H9 (cell line): ENCODE measurements around the gene GSKIP. TPM values are rescaled to one million over a fixed set of nuclear protein-coding genes. Genes with fewer than 3 reads are reported as not detected.

Experiments
- DNase-seq: peaks from one replicate; pipeline ENCODE4 v3.0.0-alpha.2; 2017
- H2AFZ ChIP-seq: one replicate; pipeline ENCODE4 v1.6.1; 2013; ENCODE audit warnings: mild to moderate bottlenecking, low read length, control low read depth, moderate library complexity
- H2AK5ac ChIP-seq: 2 replicates; pipeline ENCODE4 v1.6.1; 2013; ENCODE audit warnings: low read length, control low read depth, mixed read lengths; ENCODE audit not compliant: insufficient read length
- H2BK120ac ChIP-seq: one replicate; pipeline ENCODE4 v1.6.1; 2013; ENCODE audit warnings: low read depth, mild to moderate bottlenecking, low read length, control low read depth, inconsistent platforms; ENCODE audit not compliant: poor library complexity, severe bottlenecking
- H2BK12ac ChIP-seq: 2 replicates; pipeline ENCODE4 v1.6.1; 2013; ENCODE audit warnings: low read length, control low read depth, mixed read lengths, low read depth; ENCODE audit not compliant: insufficient read length
- H2BK15ac ChIP-seq: 2 replicates; pipeline ENCODE4 v1.6.1; 2013; ENCODE audit warnings: low read depth, low read length, control low read depth
- H2BK20ac ChIP-seq: one replicate; pipeline ENCODE4 v1.6.1; 2013; ENCODE audit warnings: low read depth, mild to moderate bottlenecking, low read length, control low read depth, inconsistent platforms; ENCODE audit not compliant: poor library complexity, severe bottlenecking
- H2BK5ac ChIP-seq: 2 replicates; pipeline ENCODE4 v1.6.1; 2013; ENCODE audit warnings: low read length, control low read depth, mixed read lengths; ENCODE audit not compliant: insufficient read length
- H3K14ac ChIP-seq: 2 replicates; pipeline ENCODE4 v1.6.1; 2013; ENCODE audit warnings: low read length, control low read depth; ENCODE audit not compliant: insufficient read depth
- H3K18ac ChIP-seq: 2 replicates; pipeline ENCODE4 v1.6.1; 2013; ENCODE audit warnings: low read depth, mild to moderate bottlenecking, mixed read lengths, low read length, control low read depth; ENCODE audit not compliant: insufficient read length
- H3K23ac ChIP-seq: 2 replicates; pipeline ENCODE4 v1.6.1; 2013; ENCODE audit warnings: low read length, control low read depth, mixed read lengths, low read depth; ENCODE audit not compliant: insufficient read length
- H3K23me2 ChIP-seq: 2 replicates; pipeline ENCODE4 v1.6.1; 2013; ENCODE audit warnings: low read depth, mild to moderate bottlenecking, mixed read lengths, low read length, control low read depth; ENCODE audit not compliant: insufficient read length, poor library complexity, severe bottlenecking
- H3K27ac ChIP-seq: 2 replicates; pipeline ENCODE4 v1.5.1; 2013; ENCODE audit warnings: low read length, control low read depth, mixed read lengths, low read depth; ENCODE audit not compliant: insufficient read length
- H3K27me3 ChIP-seq: 2 replicates; pipeline ENCODE4 v1.6.1; 2013; ENCODE audit warnings: low read length, control low read depth, inconsistent platforms; ENCODE audit not compliant: insufficient read depth
- H3K4ac ChIP-seq: 2 replicates; pipeline ENCODE4 v1.6.1; 2013; ENCODE audit warnings: low read depth, mild to moderate bottlenecking, control low read depth, inconsistent platforms, low read length, moderate library complexity
- H3K4me1 ChIP-seq: 2 replicates; pipeline ENCODE4 v1.6.1; 2013; ENCODE audit warnings: low read length, control low read depth, inconsistent platforms; ENCODE audit not compliant: insufficient read depth
- H3K4me2 ChIP-seq: 2 replicates; pipeline ENCODE4 v1.6.1; 2013; ENCODE audit warnings: low read length, control low read depth, mixed read lengths; ENCODE audit not compliant: insufficient read length, insufficient read depth
- H3K56ac ChIP-seq: 2 replicates; pipeline ENCODE4 v1.6.1; 2013; ENCODE audit warnings: low read depth, mild to moderate bottlenecking, mixed read lengths, low read length, control low read depth; ENCODE audit not compliant: insufficient read length
- H3K79me1 ChIP-seq: 2 replicates; pipeline ENCODE4 v1.6.1; 2013; ENCODE audit warnings: low read depth, mild to moderate bottlenecking, moderate library complexity, low read length, control low read depth, inconsistent platforms; ENCODE audit not compliant: insufficient read depth, poor library complexity, severe bottlenecking
- H3K79me2 ChIP-seq: 2 replicates; pipeline ENCODE4 v1.6.1; 2013; ENCODE audit warnings: low read length, control low read depth, inconsistent platforms; ENCODE audit not compliant: insufficient read depth
- H3K9ac ChIP-seq: 2 replicates; pipeline ENCODE4 v1.6.1; 2013; ENCODE audit warnings: low read length, control low read depth, mixed read lengths; ENCODE audit not compliant: insufficient read length; ENCODE audit errors: extremely low read depth
- H3K9me3 ChIP-seq: one replicate; pipeline ENCODE4 v1.6.1; 2013; ENCODE audit warnings: low read depth, low read length, inconsistent platforms; ENCODE audit not compliant: control insufficient read depth
- H3T11ph ChIP-seq: one replicate; pipeline ENCODE4 v1.6.1; 2013; ENCODE audit warnings: mild to moderate bottlenecking, low read length, control low read depth, inconsistent platforms
- H4K20me1 ChIP-seq: one replicate; pipeline ENCODE4 v1.6.1; 2013; ENCODE audit not compliant: control insufficient read depth, insufficient read length, insufficient read depth
- H4K5ac ChIP-seq: 2 replicates; pipeline ENCODE4 v1.6.1; 2013; ENCODE audit warnings: low read depth, mild to moderate bottlenecking, mixed read lengths, low read length, control low read depth; ENCODE audit not compliant: insufficient read length
- H4K8ac ChIP-seq: replicated peaks from 2 replicates; pipeline ENCODE4 v1.6.1; 2013; ENCODE audit warnings: low read length, control low read depth, mixed read lengths, low read depth; ENCODE audit not compliant: insufficient read length
- H4K91ac ChIP-seq: 2 replicates; pipeline ENCODE4 v1.6.1; 2013; ENCODE audit warnings: low read depth, mild to moderate bottlenecking, moderate library complexity, mixed read lengths, low read length, control low read depth; ENCODE audit not compliant: insufficient read length
- H3K27ac Mint-ChIP-seq, 3 experiments: 2 replicates in 2 of 3; 3 replicates in 1 of 3; pipeline ENCODE4 v1.8.0; 2020 to 2021; ENCODE audit warnings: mixed read lengths in 3 of 3, mild to moderate bottlenecking in 1 of 3, moderate library complexity in 1 of 3
- H3K27me3 Mint-ChIP-seq: 2 replicates; pipeline ENCODE4 v1.8.0; 2021; ENCODE audit warnings: low read depth, mild to moderate bottlenecking, moderate library complexity, mixed read lengths
- H3K36me3 Mint-ChIP-seq, 3 experiments: 2 replicates in 2 of 3; 3 replicates in 1 of 3; pipeline ENCODE4 v1.8.0; 2020 to 2021; ENCODE audit warnings: low read depth in 3 of 3, mixed read lengths in 3 of 3; ENCODE audit not compliant: insufficient read depth in 1 of 3
- H3K4me1 Mint-ChIP-seq, 2 experiments: 2 replicates each; pipeline ENCODE4 v1.8.0; 2020; ENCODE audit warnings: mixed read lengths in 2 of 2
- H3K4me3 Mint-ChIP-seq, 2 experiments: 2 replicates in 1 of 2; 3 replicates in 1 of 2; pipeline ENCODE4 v1.8.0; 2020 to 2021; ENCODE audit warnings: mild to moderate bottlenecking in 2 of 2, mixed read lengths in 2 of 2, moderate library complexity in 1 of 2
- H3K9me3 Mint-ChIP-seq, 2 experiments: 2 replicates in 1 of 2; 3 replicates in 1 of 2; pipeline ENCODE4 v1.8.0; 2020; ENCODE audit warnings: mild to moderate bottlenecking in 2 of 2, mixed read lengths in 2 of 2, moderate library complexity in 1 of 2
- CTCF ChIP-seq: fragments of 200-600 bp; sonication (generic); conservative IDR thresholded peaks from 3 replicates; pipeline ENCODE4 v1.8.0; 2021; ENCODE audit warnings: antibody characterized with exemption, mild to moderate bottlenecking
- WGBS: extraction: QIAGEN DNeasy Blood & Tissue Kit; methylation state at CpG from one replicate; pipeline ENCODE4 v1.1.7; 2013; ENCODE audit warnings: missing lambda C conversion rate, low lambda C conversion rate, mixed read lengths; ENCODE audit not compliant: insufficient read length; ENCODE audit errors: extremely low coverage; 5-methylcytosine and 5-hydroxymethylcytosine counted together
- total RNA-seq: library from RNA; stranded (reverse); gene quantifications from 2 replicates; pipeline ENCODE4 v1.2.1, GENCODE V29; 2021

GSKIP gene
- total RNA-seq, 1 experiment from 2014 or later, result 28.6 TPM

- Histone ChIP-seq H2BK120ac (no peak overlapping the region), H2AFZ (no peak overlapping the region), H3T11ph (no peak overlapping the region), H3K23ac (no peak overlapping the region), H3K27me3 (no peaks in the 10 kb centered on the region), H3K4me1 (no peaks in the 10 kb centered on the region), H3K27ac (no peak overlapping the region), H3K79me2 (no peaks in the 10 kb centered on the region), H2BK15ac (no peak overlapping the region), H4K91ac (no peak overlapping the region), H4K20me1 (no peaks in the 10 kb centered on the region), H3K79me1 (no peaks in the 10 kb centered on the region), H3K4ac (no peak overlapping the region), H3K23me2 (no peaks in the 10 kb centered on the region), H2BK20ac (no peak overlapping the region), H3K4me2 (no peak overlapping the region), H4K5ac (no peak overlapping the region), H2BK12ac (no peak overlapping the region), H2AK5ac (no peak overlapping the region), H3K9ac (no peak overlapping the region), H2BK5ac (no peak overlapping the region), H3K18ac (no peak overlapping the region), H3K14ac (no peak overlapping the region), H4K8ac (no peak overlapping the region), H3K56ac (no peak overlapping the region), H3K9me3 (no peaks in the 10 kb centered on the region)
- WGBS, result no CpG with 5 or more reads among the region's 3 CpGs
- no peak for DNase-seq
- no peak overlapping the region for H3K4me3 Mint-ChIP-seq
- peaks cover 0 to 5% of the 10 kb centered on the region in 2 experiments; a peak in 1 of 4 replicates for H3K4me1 Mint-ChIP-seq
- H3K36me3 Mint-ChIP-seq, result no peaks in the 10 kb centered on the region
- no peaks in the 10 kb centered on the region for H3K27me3 Mint-ChIP-seq
- H3K27ac Mint-ChIP-seq, result no peak overlapping the region; a peak in 1 of 7 replicates
- TF ChIP-seq CTCF, result no peak
- no peaks in the 10 kb centered on the region for H3K9me3 Mint-ChIP-seq
Observed at GRCh38 chr14:96407935-96408570, 44.7 kb downstream of the GSKIP start.
